Activated CD8-positive, alpha-beta memory T cell treated with anti-CD3 and anti-CD28 coated beads, Interleukin-2, amount 50 U/mL, for 48 hours (primary cell): ENCODE measurements around the gene FLOT1.

ENCODE experiments used
- DNase-seq: peaks from one replicate; pipeline ENCODE4 v3.0.0-alpha.2; 2020

Gene FLOT1

DNA sequence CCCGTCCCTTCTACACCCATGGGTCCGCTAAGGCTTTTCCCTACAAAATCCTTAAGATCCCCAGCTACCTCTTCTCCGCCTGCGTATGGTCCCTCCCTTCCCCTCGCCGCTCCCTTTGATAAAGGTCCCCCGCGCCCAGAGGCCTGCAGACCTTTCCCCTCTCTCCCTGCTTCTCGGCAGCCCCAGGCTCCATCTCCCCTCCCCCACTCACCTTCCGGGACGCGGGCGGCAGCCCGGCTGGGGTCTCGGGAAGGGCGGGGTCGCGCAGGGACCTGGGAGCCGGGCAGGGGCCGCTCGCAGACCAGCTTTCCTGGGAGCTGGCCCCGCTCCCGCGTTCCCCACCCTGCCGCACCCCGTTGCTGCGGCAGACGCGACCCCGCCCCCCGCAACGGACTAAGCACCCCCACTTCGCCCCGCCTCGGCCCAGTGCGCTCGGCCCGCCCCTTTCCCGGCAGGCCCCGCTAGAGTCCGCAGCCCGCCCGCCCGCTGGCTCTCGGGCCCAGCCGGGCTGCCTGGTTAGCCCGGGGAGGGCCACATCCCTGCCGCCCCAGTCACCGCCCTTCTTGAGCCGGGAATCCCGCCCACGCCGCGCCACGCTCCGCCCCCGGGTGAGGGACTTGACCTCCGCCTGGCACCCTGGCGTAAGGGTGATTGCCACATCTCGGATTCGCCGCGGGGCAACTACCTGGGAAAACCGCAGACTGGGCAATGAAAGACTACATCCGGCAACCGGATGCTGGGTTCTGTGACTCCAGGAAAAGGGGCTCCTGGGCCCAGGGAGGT, at the start of gene FLOT1:
Gene FLOT1, minus strand, starts transcription at position 372 of the 783 bp plus-strand sequence. CDS start 498 bp downstream, outside the sequence.
- peak; percentile 100 for DNase-seq

DNA sequence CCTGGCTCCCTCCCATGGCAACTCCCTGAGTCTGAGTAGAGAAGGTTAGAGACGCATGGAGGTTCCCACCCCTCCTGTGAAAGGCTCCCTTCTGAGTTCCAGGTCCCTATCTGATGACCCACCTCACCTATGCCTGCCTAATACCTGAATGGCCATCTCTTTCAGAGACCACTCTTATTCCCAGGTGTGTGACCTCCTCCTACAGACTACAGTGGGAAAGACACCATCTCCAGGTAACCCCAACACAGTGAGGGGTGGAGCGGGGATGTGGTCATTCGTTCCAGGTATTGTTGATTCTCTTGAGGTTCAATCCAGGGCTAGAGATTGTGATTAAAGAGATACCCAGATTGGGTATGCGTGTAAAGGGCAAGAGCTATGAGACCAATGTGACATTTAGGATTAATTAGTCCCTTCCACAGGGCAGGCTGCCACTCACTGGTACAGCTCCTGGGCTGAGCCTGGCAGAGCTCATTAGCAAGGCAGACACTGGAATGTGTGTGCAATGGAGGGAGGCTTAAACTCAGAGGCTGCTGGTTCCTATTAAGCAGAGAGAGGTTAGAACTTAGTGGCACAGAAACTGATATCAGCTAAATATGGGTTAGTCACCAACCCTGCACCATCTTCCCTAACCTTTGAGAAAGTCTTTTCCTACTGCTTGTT, 48.4 kb upstream of the FLOT1 start:
- no peak for DNase-seq

DNA sequence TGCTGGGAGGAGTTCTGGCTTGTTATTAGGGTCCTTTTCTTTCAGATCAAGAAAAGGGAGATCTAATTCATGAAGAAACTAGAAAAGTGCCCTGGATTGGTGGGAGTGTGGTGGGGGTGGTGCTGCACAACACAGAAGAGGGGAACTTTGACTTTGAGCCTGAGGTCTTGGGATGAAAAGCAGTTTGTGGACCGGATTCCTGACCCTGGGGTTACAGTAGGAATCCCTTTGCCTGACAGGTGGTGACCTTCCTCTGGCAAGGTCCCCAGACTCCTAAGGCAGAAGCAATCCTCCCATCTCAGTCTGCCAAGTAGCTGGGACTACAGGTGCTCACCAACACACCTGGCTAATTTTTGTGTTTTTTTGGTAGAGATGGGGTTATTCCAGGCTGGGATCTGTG, 47.1 kb upstream of the FLOT1 start:
- DNase-seq, result no peak

GRCh38 chr6:30787954-30788353, 45.5 kb upstream of the FLOT1 start:
- no peak for DNase-seq

DNA sequence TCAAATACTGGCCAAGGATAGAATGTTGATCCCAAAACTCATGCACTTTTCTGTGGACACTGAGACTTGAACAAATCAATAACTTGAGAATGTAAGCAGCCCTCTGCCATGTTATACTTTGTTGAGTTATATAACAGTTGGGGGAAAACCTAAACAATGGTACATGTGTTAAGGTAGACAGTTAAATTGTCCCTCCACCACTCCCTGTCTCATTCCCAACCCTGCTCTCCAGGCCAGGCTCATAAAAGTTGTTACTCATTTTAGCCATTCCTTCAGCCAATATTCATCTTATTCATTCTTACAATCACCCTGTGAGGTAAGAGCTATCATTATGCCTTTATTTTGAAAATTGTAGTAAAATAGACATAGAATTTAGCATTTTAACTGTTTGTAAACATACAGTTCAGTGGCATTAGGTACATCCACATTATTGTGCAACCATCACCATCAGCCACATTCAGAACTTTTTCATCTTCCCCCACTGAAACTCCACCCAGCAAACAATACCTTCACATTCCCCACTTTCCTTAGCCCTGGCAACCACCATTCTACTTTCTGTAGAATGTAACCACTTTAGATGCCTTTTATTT, 40.0 kb upstream of the FLOT1 start:
- DNase-seq, result no peak

DNA sequence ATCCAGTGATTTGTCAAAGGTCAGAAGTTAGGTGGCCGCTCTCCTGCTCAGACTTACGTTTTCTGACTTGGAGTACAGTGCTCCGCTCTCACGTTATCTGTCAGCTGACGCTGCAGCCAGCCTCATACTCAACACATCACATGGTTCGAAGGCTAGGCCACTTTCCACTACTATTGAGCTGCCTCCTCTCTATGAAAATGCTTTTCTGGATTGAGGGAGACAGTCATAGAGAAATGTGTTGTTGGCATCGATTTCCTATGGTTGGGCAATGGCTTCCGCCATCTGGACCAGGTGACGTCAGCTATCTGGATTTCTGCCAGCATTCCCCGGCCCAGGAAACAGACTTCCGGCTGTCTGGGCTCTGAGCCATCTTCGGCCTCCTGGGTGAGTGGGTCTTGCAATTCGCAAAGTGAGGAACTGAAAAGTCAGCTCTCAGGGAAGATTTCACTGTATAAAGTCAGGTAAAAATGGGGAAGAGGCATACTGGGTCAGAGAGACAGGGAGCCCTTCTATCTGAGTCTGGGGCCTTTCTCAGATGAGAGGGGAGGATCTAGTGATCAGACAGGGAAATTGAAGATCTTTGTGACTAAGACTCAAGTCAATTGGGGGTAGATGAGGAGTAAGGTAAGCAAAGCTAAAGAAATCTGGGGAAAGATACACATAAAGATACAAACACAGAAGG, 39.4 kb upstream of the FLOT1 start:
- no peak for DNase-seq

GRCh38 chr6:30781395-30781742, 38.9 kb upstream of the FLOT1 start:
- DNase-seq, result no peak

DNA sequence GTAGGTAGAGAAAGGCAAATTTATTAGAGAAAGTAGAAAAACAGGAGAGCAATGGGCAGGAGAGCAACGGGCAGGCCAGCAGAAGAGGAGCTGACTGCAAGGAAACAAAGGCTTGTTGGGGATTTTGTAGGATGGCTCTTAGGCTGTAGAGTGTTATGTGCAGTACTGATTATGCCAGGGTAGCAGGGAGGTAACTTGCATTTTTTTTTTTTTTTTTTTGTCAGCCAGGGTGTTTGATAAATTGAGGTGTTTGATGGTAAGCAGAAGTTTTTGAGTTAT, 38.1 kb upstream of the FLOT1 start:
- no peak for DNase-seq

GRCh38 chr6:30779850-30780641, 37.6 kb upstream of the FLOT1 start:
- DNase-seq, result no peak

GRCh38 chr6:30778001-30778635, 35.6 kb upstream of the FLOT1 start:
- DNase-seq, result no peak

DNA sequence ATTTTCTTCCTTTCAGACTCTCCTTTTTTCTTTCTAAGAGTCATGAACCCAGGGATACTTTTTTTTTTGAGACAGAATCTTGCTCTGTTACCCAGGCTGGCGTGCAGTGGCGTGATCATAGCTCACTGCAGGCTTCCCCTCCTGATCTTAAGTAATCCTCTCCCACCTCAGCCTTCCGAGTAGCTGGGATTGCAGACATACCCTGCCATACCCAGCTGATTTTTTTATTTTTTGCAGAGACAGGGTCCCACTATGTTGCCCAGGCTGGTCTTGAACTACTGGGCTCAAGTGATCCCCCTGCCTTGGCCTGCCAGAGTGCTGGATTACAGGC, 34.6 kb upstream of the FLOT1 start:
- DNase-seq, result no peak

GRCh38 chr6:30776390-30777154, 34.1 kb upstream of the FLOT1 start:
- no peak for DNase-seq

GRCh38 chr6:30775104-30775503, 32.6 kb upstream of the FLOT1 start:
- no peak for DNase-seq

DNA sequence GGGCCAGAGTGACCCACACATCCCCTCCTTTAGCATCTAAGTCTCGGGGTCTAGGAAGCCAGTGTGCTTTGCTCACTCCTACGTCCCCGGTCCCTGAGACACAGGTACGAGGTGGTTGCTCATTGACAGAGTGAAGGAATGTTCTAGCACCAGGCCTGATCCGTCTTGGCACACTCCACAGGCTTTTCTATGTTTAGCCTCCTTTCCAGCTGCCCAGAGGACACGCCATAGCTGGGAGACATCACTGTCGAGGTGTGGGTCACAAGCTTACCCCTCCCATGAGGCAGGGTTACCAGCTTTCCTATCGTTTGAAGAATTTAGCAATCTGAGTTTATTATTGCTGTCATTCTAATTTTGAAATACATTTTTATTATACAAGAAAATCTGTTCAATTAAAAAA, 32.2 kb upstream of the FLOT1 start:
- no peak for DNase-seq

GRCh38 chr6:30770592-30770991, 28.1 kb upstream of the FLOT1 start:
- no peak for DNase-seq

DNA sequence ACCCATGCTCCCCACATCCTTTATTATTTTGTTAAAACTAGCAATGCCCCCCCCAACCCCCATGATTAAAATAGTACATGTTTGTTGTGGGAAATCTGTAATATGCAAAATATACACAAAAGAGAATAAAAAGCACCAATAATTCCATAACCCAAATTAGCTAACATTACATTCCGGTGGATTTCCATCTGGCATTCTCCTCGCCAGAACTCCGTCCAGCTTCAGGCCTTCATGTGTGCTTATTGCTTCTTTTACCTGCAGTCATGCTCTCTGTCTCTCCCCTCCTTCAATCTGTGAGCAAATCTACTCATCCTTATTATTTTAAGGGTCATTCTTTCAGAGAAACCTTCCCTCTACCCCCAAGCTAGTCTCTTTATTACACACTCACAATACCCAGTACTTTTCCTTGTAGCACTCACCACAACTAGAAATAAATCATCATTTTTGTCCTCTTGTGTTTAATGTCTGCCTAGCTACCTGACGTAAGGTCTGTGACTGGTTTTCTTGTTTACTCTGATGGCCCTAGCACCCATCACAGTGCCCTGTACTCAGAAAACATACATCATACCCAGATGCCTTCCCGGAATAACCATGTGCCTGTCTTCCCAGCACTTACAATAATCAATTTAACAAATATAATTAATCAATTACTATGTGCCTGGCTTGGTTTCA, 27.5 kb upstream of the FLOT1 start:
- DNase-seq, result no peak

GRCh38 chr6:30769088-30769852, 26.8 kb upstream of the FLOT1 start:
- DNase-seq, result peak; percentile 87

- DNase-seq, result no peak
Measured at GRCh38 chr6:30768634-30769087, 26.2 kb upstream of the FLOT1 start.

DNA sequence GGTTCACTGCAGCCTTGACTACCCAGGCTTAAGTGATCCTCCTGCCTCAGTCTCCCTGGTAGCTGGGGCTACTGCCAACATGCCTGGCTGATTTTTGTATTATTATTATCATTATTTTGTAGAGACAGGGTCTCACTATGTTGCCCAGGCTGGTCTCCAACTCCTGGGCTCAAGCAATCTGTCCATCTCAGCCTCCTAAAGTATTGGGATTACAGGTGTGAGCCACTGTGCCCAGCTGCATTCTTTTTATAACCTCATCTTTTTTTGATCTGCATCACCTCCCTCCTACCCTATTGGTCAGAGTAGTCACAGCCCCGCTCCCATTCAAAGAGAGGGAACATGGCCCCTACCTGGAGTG, 25.4 kb upstream of the FLOT1 start:
- no peak for DNase-seq

- DNase-seq, result peak; percentile 68
Measured at GRCh38 chr6:30767158-30767943, 24.9 kb upstream of the FLOT1 start.
